Measurements from ENCODE around the gene ODF2L.
A peak's percentile ranks its signal among the peaks of the same experiment; 100 is the strongest.

Gene ODF2L

DNA sequence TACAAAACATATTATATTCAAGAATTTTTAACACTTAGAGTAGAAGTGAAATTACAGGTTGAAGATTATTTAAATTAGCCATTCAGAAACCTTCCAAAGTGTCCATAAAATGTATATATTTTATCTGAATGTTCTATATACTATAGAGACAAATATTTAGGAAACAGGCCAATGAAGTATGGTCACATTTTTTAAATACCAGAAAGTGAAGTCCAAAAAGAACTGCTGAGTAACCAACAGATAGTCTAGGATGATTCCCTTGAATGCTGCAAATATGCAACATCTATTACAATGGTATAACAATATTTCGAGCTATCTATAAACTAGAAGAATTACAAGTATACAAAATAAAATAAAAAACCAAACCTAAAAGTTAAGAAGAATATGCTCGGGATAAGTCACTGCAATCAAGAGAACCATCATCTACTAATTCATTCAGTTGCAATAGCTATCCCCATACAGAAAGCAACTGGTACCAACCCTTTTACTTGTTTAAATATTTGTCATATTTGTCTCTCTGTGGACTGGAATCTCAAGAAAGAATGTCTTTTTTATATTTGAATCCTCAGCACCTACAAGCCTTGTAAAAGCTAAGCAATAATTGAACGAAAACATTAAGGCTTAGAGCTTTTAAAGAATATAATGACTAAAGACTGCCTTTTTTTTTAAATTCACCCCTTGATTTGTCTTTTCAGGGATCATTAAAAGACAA is 8.1 kb downstream of the ODF2L start:
- Histone ChIP-seq H3K4me3 (ENCODE audit: low read depth, low read length) (peak overlapping the region; percentile 59; the same call in 1 of the 2 replicates), H3K27me3 (ENCODE audit: insufficient read depth, low read length) (no peaks in the 10 kb centered on the region), H3K36me3 (ENCODE audit: insufficient read depth, low read length) (no peaks in the 10 kb centered on the region), H2AFZ (ENCODE audit: low read length, unreplicated experiment) (no peak overlapping the region), H3K79me2 (ENCODE audit: control insufficient read depth, insufficient read depth, low read length, unreplicated experiment) (peaks cover 55% of the 10 kb centered on the region), H3K4me1 (ENCODE audit: control insufficient read depth, insufficient read depth, low read length, unreplicated experiment) (peaks cover 38% of the 10 kb centered on the region), H3K27ac (ENCODE audit: low read depth, low read length) (peak overlapping the region; percentile 44)

- Histone ChIP-seq H3K36me3 (ENCODE audit: insufficient read depth, low read length) (peaks cover 6% of the 10 kb centered on the region; the same call in 1 of the 2 replicates), H3K4me3 (ENCODE audit: low read depth, low read length) (peak overlapping the region; percentile 65), H3K27me3 (ENCODE audit: insufficient read depth, low read length) (no peaks in the 10 kb centered on the region), H3K4me1 (ENCODE audit: control insufficient read depth, insufficient read depth, low read length, unreplicated experiment) (peaks cover 30% of the 10 kb centered on the region), H2AFZ (ENCODE audit: low read length, unreplicated experiment) (peak overlapping the region; percentile 73), H3K79me2 (ENCODE audit: control insufficient read depth, insufficient read depth, low read length, unreplicated experiment) (peaks cover 17% of the 10 kb centered on the region), H3K27ac (ENCODE audit: low read depth, low read length) (peak overlapping the region; percentile 25; the same call in 1 of the 2 replicates)
Observed at GRCh38 chr1:86382878-86383277, 13.2 kb downstream of the ODF2L start.

- peak overlapping the region; percentile 2; the same call in 1 of the 2 replicates for H3K27ac ChIP-seq (ENCODE audit: low read depth, low read length)
- H3K4me3 ChIP-seq (ENCODE audit: low read depth, low read length) = peak overlapping the region; percentile 56
- peaks cover 10% of the 10 kb centered on the region for H3K79me2 ChIP-seq (ENCODE audit: control insufficient read depth, insufficient read depth, low read length, unreplicated experiment)
- peak overlapping the region; percentile 19 for H2AFZ ChIP-seq (ENCODE audit: low read length, unreplicated experiment)
- no peaks in the 10 kb centered on the region for H3K27me3 ChIP-seq (ENCODE audit: insufficient read depth, low read length)
- H3K4me1 ChIP-seq (ENCODE audit: control insufficient read depth, insufficient read depth, low read length, unreplicated experiment) = peaks cover 23% of the 10 kb centered on the region
- peaks cover 19% of the 10 kb centered on the region for H3K36me3 ChIP-seq (ENCODE audit: insufficient read depth, low read length)
Observed at GRCh38 chr1:86381223-86381622, 14.9 kb downstream of the ODF2L start.

DNA sequence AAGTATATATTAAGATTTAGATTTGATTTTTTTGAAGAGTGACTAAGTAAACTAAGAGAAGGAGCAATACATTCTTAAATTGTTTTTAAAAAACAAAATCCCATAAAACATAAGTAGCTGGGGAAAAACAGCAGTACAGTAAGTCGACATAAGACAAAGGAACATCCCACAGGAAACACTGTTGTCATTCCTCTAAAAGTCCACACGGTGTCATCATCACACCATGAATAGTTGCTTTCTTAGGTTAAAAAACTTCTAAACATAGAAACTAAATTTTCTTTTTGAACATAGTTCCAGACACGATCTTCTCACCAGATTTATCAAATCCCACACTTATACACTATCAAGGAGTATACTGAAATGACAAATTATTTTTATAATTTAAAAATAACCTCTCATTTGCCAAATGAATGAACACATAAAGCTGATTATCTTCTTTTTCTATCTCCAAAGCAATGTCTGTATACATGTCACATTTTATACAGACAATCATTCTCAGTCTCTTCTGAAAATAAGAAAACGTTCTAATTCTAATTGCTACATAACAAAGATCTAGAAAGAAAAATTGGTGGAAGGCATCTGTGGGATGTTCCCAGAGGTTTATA is 15.8 kb downstream of the ODF2L start:
- no peak overlapping the region for H2AFZ ChIP-seq (ENCODE audit: low read length, unreplicated experiment)
- no peaks in the 10 kb centered on the region for H3K27me3 ChIP-seq (ENCODE audit: insufficient read depth, low read length)
- peak overlapping the region; percentile 56 for H3K4me3 ChIP-seq (ENCODE audit: low read depth, low read length)
- peaks cover 23% of the 10 kb centered on the region for H3K4me1 ChIP-seq (ENCODE audit: control insufficient read depth, insufficient read depth, low read length, unreplicated experiment)
- H3K79me2 ChIP-seq (ENCODE audit: control insufficient read depth, insufficient read depth, low read length, unreplicated experiment) = peaks cover 6% of the 10 kb centered on the region
- peaks cover 21% of the 10 kb centered on the region for H3K36me3 ChIP-seq (ENCODE audit: insufficient read depth, low read length)
- H3K27ac ChIP-seq (ENCODE audit: low read depth, low read length) = peak overlapping the region; percentile 2; the same call in 1 of the 2 replicates

DNA sequence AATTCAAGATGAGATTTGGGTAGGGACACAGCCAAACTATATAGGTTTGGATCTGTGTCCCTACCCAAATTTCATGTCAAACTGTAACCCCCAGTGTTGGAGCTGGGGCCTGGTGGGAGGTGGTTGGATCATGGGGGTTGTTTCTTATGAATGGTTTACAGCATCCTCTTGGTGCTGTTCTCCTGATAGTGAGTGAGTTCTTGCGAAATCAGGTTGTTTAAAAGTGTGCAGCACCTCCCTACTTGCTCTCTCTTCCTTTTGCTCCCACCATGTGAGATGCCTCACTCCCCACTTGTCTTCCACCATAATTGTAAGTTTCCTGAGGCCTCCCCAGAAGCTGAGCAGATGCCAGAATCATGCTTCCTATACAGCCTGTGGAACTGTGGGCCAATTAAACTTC is 17.3 kb downstream of the ODF2L start:
- Histone ChIP-seq H3K27me3 (ENCODE audit: insufficient read depth, low read length) (no peaks in the 10 kb centered on the region), H3K4me3 (ENCODE audit: low read depth, low read length) (no peak overlapping the region), H3K4me1 (ENCODE audit: control insufficient read depth, insufficient read depth, low read length, unreplicated experiment) (peaks cover 22% of the 10 kb centered on the region), H3K36me3 (ENCODE audit: insufficient read depth, low read length) (peaks cover 21% of the 10 kb centered on the region), H3K79me2 (ENCODE audit: control insufficient read depth, insufficient read depth, low read length, unreplicated experiment) (peaks cover 6% of the 10 kb centered on the region), H3K27ac (ENCODE audit: low read depth, low read length) (no peak overlapping the region), H2AFZ (ENCODE audit: low read length, unreplicated experiment) (no peak overlapping the region)

GRCh38 chr1:86377341-86377740 is 18.8 kb downstream of the ODF2L start:
- H3K4me1 ChIP-seq (ENCODE audit: control insufficient read depth, insufficient read depth, low read length, unreplicated experiment) = peaks cover 11% of the 10 kb centered on the region
- no peaks in the 10 kb centered on the region for H3K27me3 ChIP-seq (ENCODE audit: insufficient read depth, low read length)
- H3K4me3 ChIP-seq (ENCODE audit: low read depth, low read length) = no peak overlapping the region
- H3K27ac ChIP-seq (ENCODE audit: low read depth, low read length) = no peak overlapping the region
- no peaks in the 10 kb centered on the region for H3K79me2 ChIP-seq (ENCODE audit: control insufficient read depth, insufficient read depth, low read length, unreplicated experiment)
- no peak overlapping the region for H2AFZ ChIP-seq (ENCODE audit: low read length, unreplicated experiment)
- peaks cover 28% of the 10 kb centered on the region for H3K36me3 ChIP-seq (ENCODE audit: insufficient read depth, low read length)

DNA sequence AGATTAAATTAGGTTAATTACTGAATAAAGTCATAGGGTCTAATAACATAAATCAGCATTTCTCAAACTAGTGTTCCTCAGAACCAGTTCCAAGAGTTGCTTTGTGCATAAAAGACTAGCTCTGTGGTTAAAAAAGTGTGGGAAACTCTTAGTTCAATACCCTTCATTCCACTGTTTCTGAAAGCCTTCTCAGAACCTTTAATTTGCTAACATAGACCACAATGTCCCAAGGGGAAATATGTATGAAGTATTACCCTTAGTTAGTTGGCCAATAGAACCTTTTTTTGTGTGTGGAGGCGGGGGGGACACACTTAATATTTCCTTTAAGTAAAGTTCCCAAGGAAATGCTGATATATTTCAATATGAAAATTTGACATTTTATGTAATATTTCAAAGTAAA is 20.4 kb downstream of the ODF2L start:
- H2AFZ ChIP-seq (ENCODE audit: low read length, unreplicated experiment) = no peak overlapping the region
- peaks cover 28% of the 10 kb centered on the region for H3K36me3 ChIP-seq (ENCODE audit: insufficient read depth, low read length)
- H3K4me3 ChIP-seq (ENCODE audit: low read depth, low read length) = no peak overlapping the region
- H3K4me1 ChIP-seq (ENCODE audit: control insufficient read depth, insufficient read depth, low read length, unreplicated experiment) = no peaks in the 10 kb centered on the region
- H3K79me2 ChIP-seq (ENCODE audit: control insufficient read depth, insufficient read depth, low read length, unreplicated experiment) = no peaks in the 10 kb centered on the region
- no peak overlapping the region for H3K27ac ChIP-seq (ENCODE audit: low read depth, low read length)
- no peaks in the 10 kb centered on the region for H3K27me3 ChIP-seq (ENCODE audit: insufficient read depth, low read length)

GRCh38 chr1:86370601-86371022 is 25.5 kb downstream of the ODF2L start:
- H3K27me3 ChIP-seq (ENCODE audit: insufficient read depth, low read length) = no peaks in the 10 kb centered on the region
- H2AFZ ChIP-seq (ENCODE audit: low read length, unreplicated experiment) = no peak overlapping the region
- peaks cover 8% of the 10 kb centered on the region for H3K36me3 ChIP-seq (ENCODE audit: insufficient read depth, low read length)
- H3K27ac ChIP-seq (ENCODE audit: low read depth, low read length) = no peak overlapping the region
- no peaks in the 10 kb centered on the region for H3K4me1 ChIP-seq (ENCODE audit: control insufficient read depth, insufficient read depth, low read length, unreplicated experiment)
- H3K4me3 ChIP-seq (ENCODE audit: low read depth, low read length) = no peak overlapping the region
- H3K79me2 ChIP-seq (ENCODE audit: control insufficient read depth, insufficient read depth, low read length, unreplicated experiment) = no peaks in the 10 kb centered on the region

- Histone ChIP-seq H3K4me1 (ENCODE audit: control insufficient read depth, insufficient read depth, low read length, unreplicated experiment) (no peaks in the 10 kb centered on the region), H3K4me3 (ENCODE audit: low read depth, low read length) (no peak overlapping the region), H2AFZ (ENCODE audit: low read length, unreplicated experiment) (no peak overlapping the region), H3K36me3 (ENCODE audit: insufficient read depth, low read length) (peaks cover 5% of the 10 kb centered on the region), H3K79me2 (ENCODE audit: control insufficient read depth, insufficient read depth, low read length, unreplicated experiment) (no peaks in the 10 kb centered on the region), H3K27me3 (ENCODE audit: insufficient read depth, low read length) (no peaks in the 10 kb centered on the region), H3K27ac (ENCODE audit: low read depth, low read length) (no peak overlapping the region)
Observed at GRCh38 chr1:86365896-86366295, 30.2 kb downstream of the ODF2L start.

DNA sequence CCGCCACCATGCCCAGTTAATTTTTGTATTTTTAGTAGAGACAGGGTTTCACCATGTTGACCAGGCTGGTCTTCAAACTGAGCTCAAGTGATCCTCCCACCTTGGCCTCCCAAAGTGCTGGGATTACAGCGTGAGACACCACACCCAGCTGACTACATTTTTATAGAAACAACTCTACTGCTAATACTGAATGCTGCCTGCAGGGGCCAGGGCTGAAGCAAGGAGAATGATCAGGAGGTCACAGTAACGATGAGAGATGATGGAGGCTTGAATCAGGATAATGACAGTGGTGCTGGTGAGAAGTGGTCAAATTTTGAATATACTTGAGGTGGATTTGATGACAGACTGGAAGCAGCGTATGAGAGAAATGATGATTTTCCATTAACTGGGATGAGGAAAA is 33.3 kb downstream of the ODF2L start:
- Histone ChIP-seq H3K79me2 (ENCODE audit: control insufficient read depth, insufficient read depth, low read length, unreplicated experiment) (no peaks in the 10 kb centered on the region), H3K27ac (ENCODE audit: low read depth, low read length) (no peak overlapping the region), H3K27me3 (ENCODE audit: insufficient read depth, low read length) (no peaks in the 10 kb centered on the region), H2AFZ (ENCODE audit: low read length, unreplicated experiment) (no peak overlapping the region), H3K36me3 (ENCODE audit: insufficient read depth, low read length) (peaks cover 8% of the 10 kb centered on the region), H3K4me3 (ENCODE audit: low read depth, low read length) (no peak overlapping the region), H3K4me1 (ENCODE audit: control insufficient read depth, insufficient read depth, low read length, unreplicated experiment) (no peaks in the 10 kb centered on the region)

GRCh38 chr1:86357796-86358195 is 38.3 kb downstream of the ODF2L start:
- H3K4me3 ChIP-seq (ENCODE audit: low read depth, low read length) = no peak overlapping the region
- H3K4me1 ChIP-seq (ENCODE audit: control insufficient read depth, insufficient read depth, low read length, unreplicated experiment) = no peaks in the 10 kb centered on the region
- no peak overlapping the region for H2AFZ ChIP-seq (ENCODE audit: low read length, unreplicated experiment)
- H3K79me2 ChIP-seq (ENCODE audit: control insufficient read depth, insufficient read depth, low read length, unreplicated experiment) = no peaks in the 10 kb centered on the region
- peaks cover 20% of the 10 kb centered on the region for H3K36me3 ChIP-seq (ENCODE audit: insufficient read depth, low read length)
- H3K27ac ChIP-seq (ENCODE audit: low read depth, low read length) = no peak overlapping the region
- no peaks in the 10 kb centered on the region for H3K27me3 ChIP-seq (ENCODE audit: insufficient read depth, low read length)
